ENCODE results near the gene CORO2B. TPM values are rescaled to one million over a fixed set of nuclear protein-coding genes. Genes with fewer than 3 reads are reported as not detected.

The CORO2B gene
- polyA plus RNA-seq, 1 of the 3 experiments (the other 2 are of a cell fraction): 3.6 TPM

GRCh38 chr15:68601206-68602197, 22.7 kb downstream of the CORO2B start:
- no peaks in the 10 kb centered on the region for H3K9me2 ChIP-seq
- no peaks in the 10 kb centered on the region for H3K27me3 ChIP-seq (ENCODE audit: insufficient read depth)
- POLR2A ChIA-PET: no interaction called here
- H2AFZ ChIP-seq (ENCODE audit: low read depth): no peak overlapping the region
- no peaks in the 10 kb centered on the region for H3K9me3 ChIP-seq
- TF ChIP-seq FOXJ3 (CRISPR knock-in tag; IDR thresholded peaks at IDR 0.05) (no peak), IRF3 (IDR thresholded peaks at IDR 0.05; ENCODE audit: low read depth, low read length) (no peak), MEF2A (IDR thresholded peaks at IDR 0.05; ENCODE audit: borderline replicate concordance, low read depth) (no peak), NRF1 (IDR thresholded peaks at IDR 0.05; ENCODE audit: low read depth, low read length) (no peak), RAD21 (IDR thresholded peaks at IDR 0.05; ENCODE audit: low read length) (no peak), PBX3 (IDR thresholded peaks at IDR 0.05) (no peak), RCOR1 (IDR thresholded peaks at IDR 0.05; ENCODE audit: low read length) (no peak), ZBTB33 (IDR thresholded peaks at IDR 0.05; ENCODE audit: borderline replicate concordance, low read depth) (no peak), SMC3 (IDR thresholded peaks at IDR 0.05; ENCODE audit: low read depth, low read length) (no peak), YY1 (IDR thresholded peaks at IDR 0.05; ENCODE audit: low read depth) (no peak), USF2 (IDR thresholded peaks at IDR 0.05; ENCODE audit: borderline replicate concordance, low read depth, low read length) (no peak), CTCF (IDR thresholded peaks at IDR 0.05) (no peak), SIN3A (IDR thresholded peaks at IDR 0.05; ENCODE audit: borderline replicate concordance, low read depth, low read length) (no peak), FOXM1 (IDR thresholded peaks at IDR 0.05; ENCODE audit: low read depth) (no peak)
- no peak overlapping the region for H3K4me2 ChIP-seq
- no peak for DNase-seq
- H3K79me2 ChIP-seq (ENCODE audit: insufficient read depth): no peaks in the 10 kb centered on the region
- H3F3A ChIP-seq (replicated peaks; ENCODE audit: insufficient read depth): no peaks in the 10 kb centered on the region
- peaks cover 25 to 36% of the 10 kb centered on the region in 2 experiments; a peak in 3 of 4 replicates for H3K4me1 ChIP-seq (ENCODE audit: control insufficient read depth in 1 of 2, insufficient read depth in 2 of 2, low read depth in 1 of 2, low read length in 1 of 2)
- H3K27ac ChIP-seq (ENCODE audit: low read depth in 2 of 2, low read length in 1 of 2): no peak overlapping the region
- WGBS (ENCODE audit: low lambda C conversion rate): 90% methylated on average over 23 of the region's 23 CpGs
- H3K36me3 ChIP-seq (replicated peaks in 1 of 2; ENCODE audit: control insufficient read depth in 1 of 2, insufficient read depth in 2 of 2, low read length in 1 of 2): no peaks in the 10 kb centered on the region
- CTCF ChIA-PET: interaction anchor here (0.9 to 1.5 kb wide), 5 partner anchors 22 to 187 kb away, joined by 3 to 5 read pairs (median 4); no protein-coding TSS in a partner anchor
- no peak overlapping the region for H3K9ac ChIP-seq
- H4K20me1 ChIP-seq (ENCODE audit: insufficient read depth): no peaks in the 10 kb centered on the region
- H3K4me3 ChIP-seq (ENCODE audit: low read depth in 2 of 2, low read length in 1 of 2): no peak overlapping the region
